Esophagus squamous epithelium (tissue), 5 donors: ENCODE results near the gene ELAPOR2. TPM values are rescaled to one million over a fixed set of nuclear protein-coding genes. Genes with fewer than 3 reads are reported as not detected.
A peak's percentile ranks its signal among the peaks of the same experiment; 100 is the strongest.
"Not testable (repeated sequence)": the region's sequence is repeated elsewhere in the genome, so short reads cannot be mapped to it uniquely, and the experiment has no call there.

Source experiments
- DNase-seq: peaks from one replicate; lab custom pipeline; 2025; lab: John Stamatoyannopoulos, UW
- H3K27ac ChIP-seq, 4 donors: fragments of 200-600 bp; sonication (generic); one replicate each; pipeline ENCODE4 v1.5.1; 2016 to 2019; ENCODE audit warnings: mild to moderate bottlenecking in 1 of 4
- H3K27me3 ChIP-seq, 4 donors: fragments of 200-600 bp; sonication (generic); 1 replicate in 3 of 4; 2 replicates in 1 of 4; pipeline versions ENCODE4 v1.5.1 to v1.6.0; 2017 to 2021; ENCODE audit warnings: antibody characterized with exemption in 1 of 4
- H3K36me3 ChIP-seq, 3 donors: fragments of 200-600 bp; sonication (generic); one replicate each; pipeline ENCODE4 v1.5.1; 2016 to 2019
- H3K4me1 ChIP-seq, 3 donors: fragments of 200-600 bp; sonication (generic); one replicate each; pipeline ENCODE4 v1.5.1; 2017 to 2019
- H3K4me3 ChIP-seq, 4 donors: fragments of 200-600 bp; sonication (generic); 1 replicate in 3 of 4; 2 replicates in 1 of 4; pipeline ENCODE4 v1.5.1; 2016 to 2019; ENCODE audit warnings: mild to moderate bottlenecking in 2 of 4, moderate library complexity in 1 of 4
- H3K9me3 ChIP-seq, 3 donors: fragments of 200-600 bp; sonication (generic); one replicate each; pipeline ENCODE4 v1.5.1; 2016 to 2019
- POLR2A ChIP-seq, 4 donors: fragments of 450-650 bp; IDR thresholded peaks; one replicate each; pipeline ENCODE4 v1.6.1; 2017; ENCODE audit warnings: antibody characterized with exemption in 4 of 4, mild to moderate bottlenecking in 4 of 4, moderate library complexity in 3 of 4
- WGBS, 2 donors: methylation state at CpG; one replicate each; pipeline ENCODE4 v1.1.5; 2018; 5-methylcytosine and 5-hydroxymethylcytosine counted together
- intact Hi-C: fragments of 100-400 bp; cut with DNase I; formaldehyde crosslinking; loops from one replicate; pipeline ENCODE4 v1.15.0; 2022
- total RNA-seq, 4 donors: library from RNA; depleted of rRNA; stranded (reverse); fragments of >200 nt; gene quantifications; one replicate each; pipeline ENCODE4 v1.1.0, GENCODE V29; 2016
- TF ChIP-seq, protein P1 (sequence below), 6 experiments: fragments of 450-650 bp in 4 of 6; fragments of 200-600 bp in 2 of 6; sonication (generic) in 2 of 6; IDR thresholded peaks; one replicate each; pipeline ENCODE4 v1.5.1; 2016 to 2019; ENCODE audit warnings: antibody characterized with exemption in 6 of 6, mild to moderate bottlenecking in 4 of 6, moderate library complexity in 4 of 6
- donor health status: DM: yes; HTN: yes; CAD: no.

Gene ELAPOR2
- total RNA-seq, 4 donors from 2014 or later, result 0.45 to 10.9 (median 3.3) TPM

DNA sequence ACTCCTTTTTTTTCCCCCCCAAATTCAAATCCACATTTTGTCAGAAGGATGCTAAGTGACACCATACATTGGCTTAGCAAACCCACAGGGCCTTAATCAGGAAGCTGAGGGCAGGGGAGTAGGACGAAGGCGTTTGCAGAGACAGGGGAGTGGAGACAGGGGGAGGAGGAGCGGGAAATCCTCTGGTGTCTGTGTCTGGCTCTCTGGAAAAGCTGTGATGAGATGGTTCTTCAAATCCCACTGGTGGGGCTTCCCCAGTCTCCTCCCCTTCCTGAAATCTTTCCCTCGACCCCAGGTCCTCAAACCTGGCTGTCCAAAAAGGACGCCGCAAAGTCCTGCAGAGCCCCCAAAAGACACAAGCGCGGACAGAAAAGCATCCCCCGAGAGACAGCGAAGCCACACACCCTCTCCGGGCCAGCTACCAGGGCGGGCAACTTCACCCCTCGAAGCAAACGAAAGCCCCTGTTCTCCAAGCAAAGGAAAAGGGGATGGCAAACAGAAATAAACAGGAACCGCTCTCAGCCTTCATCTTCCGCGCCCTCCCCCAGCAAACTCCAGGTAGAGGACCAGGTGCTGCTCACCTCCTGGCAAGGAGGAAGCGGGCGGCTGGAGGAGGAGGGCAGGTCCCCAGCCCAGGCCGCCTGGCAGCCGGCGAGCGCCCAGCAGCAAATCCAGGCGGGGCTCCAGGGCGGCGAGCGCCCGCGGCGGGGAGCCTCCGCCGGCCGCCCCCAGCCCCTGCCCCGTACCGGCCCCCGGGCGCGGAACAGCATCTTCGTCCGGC is 520 bp downstream of the ELAPOR2 start:
- no peaks in the 10 kb centered on the region for H3K9me3 ChIP-seq
- H3K27ac ChIP-seq, result peak overlapping the region in 3 of 4 donors; percentile 58 to 81 (median 78)
- no peak for DNase-seq
- H3K4me1 ChIP-seq, result peaks cover 6 to 18% (median 8%) of the 10 kb centered on the region in 3 donors
- TF ChIP-seq, protein P1, sequence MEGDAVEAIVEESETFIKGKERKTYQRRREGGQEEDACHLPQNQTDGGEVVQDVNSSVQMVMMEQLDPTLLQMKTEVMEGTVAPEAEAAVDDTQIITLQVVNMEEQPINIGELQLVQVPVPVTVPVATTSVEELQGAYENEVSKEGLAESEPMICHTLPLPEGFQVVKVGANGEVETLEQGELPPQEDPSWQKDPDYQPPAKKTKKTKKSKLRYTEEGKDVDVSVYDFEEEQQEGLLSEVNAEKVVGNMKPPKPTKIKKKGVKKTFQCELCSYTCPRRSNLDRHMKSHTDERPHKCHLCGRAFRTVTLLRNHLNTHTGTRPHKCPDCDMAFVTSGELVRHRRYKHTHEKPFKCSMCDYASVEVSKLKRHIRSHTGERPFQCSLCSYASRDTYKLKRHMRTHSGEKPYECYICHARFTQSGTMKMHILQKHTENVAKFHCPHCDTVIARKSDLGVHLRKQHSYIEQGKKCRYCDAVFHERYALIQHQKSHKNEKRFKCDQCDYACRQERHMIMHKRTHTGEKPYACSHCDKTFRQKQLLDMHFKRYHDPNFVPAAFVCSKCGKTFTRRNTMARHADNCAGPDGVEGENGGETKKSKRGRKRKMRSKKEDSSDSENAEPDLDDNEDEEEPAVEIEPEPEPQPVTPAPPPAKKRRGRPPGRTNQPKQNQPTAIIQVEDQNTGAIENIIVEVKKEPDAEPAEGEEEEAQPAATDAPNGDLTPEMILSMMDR (IDR thresholded peaks at IDR 0.05), result no peak
- TF ChIP-seq POLR2A (IDR thresholded peaks at IDR 0.05), result no peak
- H3K36me3 ChIP-seq, result no peaks in the 10 kb centered on the region
- 0 to 2% methylated on average over 6 to 8 of the region's 40 CpGs for WGBS, 2 donors
- H3K4me3 ChIP-seq, result peak overlapping the region; percentile 56 to 81 (median 60)
- peaks cover 0 to 13% (median 0%) of the 10 kb centered on the region in 4 donors for H3K27me3 ChIP-seq
- intact Hi-C loops, result no loop called here

DNA sequence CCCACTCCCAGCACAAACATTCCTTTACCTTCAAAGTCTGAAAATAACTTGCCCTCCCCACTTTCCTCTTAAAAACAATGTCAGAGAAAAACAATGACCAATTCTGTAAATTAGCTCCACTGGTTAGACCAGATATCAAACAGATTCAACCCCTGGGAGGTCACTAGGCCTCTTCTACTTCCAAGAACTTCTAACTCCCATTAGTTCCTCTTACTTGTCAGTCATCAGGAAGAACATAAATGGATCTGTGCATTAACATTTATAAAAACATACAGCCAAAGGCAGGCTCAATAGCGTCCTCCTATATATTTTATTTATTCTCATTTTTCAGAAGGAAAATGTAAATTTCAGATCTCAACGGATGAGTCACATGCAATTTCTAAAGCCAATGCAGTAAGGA is 2.2 kb downstream of the ELAPOR2 start:
- H3K27ac ChIP-seq, result no peak overlapping the region
- intact Hi-C loops, result no loop called here
- WGBS, 2 donors, result 87 to 98% methylated on average over 2 of the region's 2 CpGs

DNA sequence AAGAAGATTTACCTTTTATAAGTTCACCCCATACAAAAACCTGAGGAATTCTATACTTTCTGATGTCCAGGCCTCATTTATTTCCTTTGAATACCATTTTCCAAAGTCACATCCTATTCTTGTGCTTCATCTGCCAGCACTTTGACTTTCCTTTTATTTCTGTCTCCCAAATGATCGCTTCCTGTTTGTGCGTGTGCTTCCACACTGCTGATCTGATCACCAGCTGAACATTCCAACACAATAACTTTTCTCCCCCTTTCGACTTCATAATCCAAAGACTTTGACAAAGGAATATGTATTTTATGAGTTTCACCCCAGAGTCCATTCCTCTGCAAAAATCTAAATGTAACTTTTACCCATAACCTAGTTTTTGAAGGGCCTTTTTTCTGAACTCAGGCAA is 3.1 kb downstream of the ELAPOR2 start:
- H3K9me3 ChIP-seq, result no peaks in the 10 kb centered on the region
- peaks cover 0 to 13% (median 0%) of the 10 kb centered on the region in 4 donors for H3K27me3 ChIP-seq
- TF ChIP-seq, protein P1 (IDR thresholded peaks at IDR 0.05), result no peak
- TF ChIP-seq POLR2A (IDR thresholded peaks at IDR 0.05), result no peak
- H3K4me3 ChIP-seq, result no peak overlapping the region
- intact Hi-C loops, result no loop called here
- H3K4me1 ChIP-seq, result peaks cover 6 to 18% (median 8%) of the 10 kb centered on the region in 3 donors
- H3K36me3 ChIP-seq, result no peaks in the 10 kb centered on the region
- no peak overlapping the region for H3K27ac ChIP-seq
- DNase-seq, result no peak
- 77 to 93% methylated on average over 3 of the region's 3 CpGs for WGBS, 2 donors

More for the DNA sequence above, 2.2 kb downstream of the ELAPOR2 start:
- TF ChIP-seq, protein P1 (IDR thresholded peaks at IDR 0.05), result no peak
- no peak for TF ChIP-seq POLR2A (IDR thresholded peaks at IDR 0.05)
- H3K9me3 ChIP-seq, result no peaks in the 10 kb centered on the region
- no peaks in the 10 kb centered on the region for H3K36me3 ChIP-seq
- H3K27me3 ChIP-seq, result peaks cover 0 to 13% (median 0%) of the 10 kb centered on the region in 4 donors
- H3K4me3 ChIP-seq, result no peak overlapping the region
- no peak for DNase-seq
- H3K4me1 ChIP-seq, result peaks cover 6 to 18% (median 8%) of the 10 kb centered on the region in 3 donors

DNA sequence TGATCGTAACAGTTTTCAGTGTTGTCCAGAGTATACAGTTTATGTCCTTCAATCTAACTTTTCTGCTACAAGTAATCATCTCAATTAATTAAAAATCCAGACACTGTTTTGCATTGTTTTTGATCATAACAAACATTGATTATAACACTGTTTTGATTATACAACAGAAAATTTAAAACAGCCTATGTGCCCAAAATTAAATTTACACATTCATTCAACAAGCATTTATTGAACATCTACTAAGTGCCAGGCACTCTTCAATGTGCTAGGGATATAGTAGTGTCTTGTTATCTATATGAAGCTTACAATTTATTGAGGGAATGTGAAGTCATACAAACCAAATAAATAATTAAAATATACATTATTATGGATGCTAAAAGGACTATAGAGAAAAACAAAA is 10.6 kb downstream of the ELAPOR2 start:
- no peaks in the 10 kb centered on the region for H3K36me3 ChIP-seq
- DNase-seq, result no peak
- intact Hi-C loops, result no loop called here
- no peaks in the 10 kb centered on the region for H3K27me3 ChIP-seq
- no peak overlapping the region for H3K4me3 ChIP-seq
- H3K27ac ChIP-seq, result no peak overlapping the region
- no peaks in the 10 kb centered on the region for H3K9me3 ChIP-seq
- TF ChIP-seq, protein P1 (IDR thresholded peaks at IDR 0.05), result no peak
- TF ChIP-seq POLR2A (IDR thresholded peaks at IDR 0.05), result no peak
- WGBS, 2 donors, result 94% methylated on average over 1 of the region's 1 CpG
- no peaks in the 10 kb centered on the region for H3K4me1 ChIP-seq

DNA sequence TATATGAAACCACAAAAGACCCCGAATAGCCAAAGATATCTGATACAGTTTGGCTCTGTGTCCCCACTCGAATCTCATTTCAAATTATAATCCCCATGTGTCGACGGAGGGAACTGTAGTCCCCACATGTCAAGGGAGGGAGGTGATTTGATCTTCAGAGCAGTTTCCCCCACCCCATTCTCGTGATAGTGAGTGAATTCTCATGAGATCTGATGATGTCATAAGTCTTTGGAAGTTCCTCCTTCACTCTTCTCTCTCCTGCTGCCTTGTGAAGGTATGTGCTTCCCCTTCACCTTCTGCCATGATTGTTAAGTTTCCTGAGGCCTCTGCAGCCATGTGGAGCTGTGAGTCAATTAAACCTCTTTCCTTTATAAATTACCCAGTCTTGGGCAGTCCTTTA is 13.0 kb downstream of the ELAPOR2 start:
- WGBS, 2 donors, result 75 to 79% methylated on average over 5 of the region's 5 CpGs
- DNase-seq, result no peak
- intact Hi-C loops, result no loop called here

DNA sequence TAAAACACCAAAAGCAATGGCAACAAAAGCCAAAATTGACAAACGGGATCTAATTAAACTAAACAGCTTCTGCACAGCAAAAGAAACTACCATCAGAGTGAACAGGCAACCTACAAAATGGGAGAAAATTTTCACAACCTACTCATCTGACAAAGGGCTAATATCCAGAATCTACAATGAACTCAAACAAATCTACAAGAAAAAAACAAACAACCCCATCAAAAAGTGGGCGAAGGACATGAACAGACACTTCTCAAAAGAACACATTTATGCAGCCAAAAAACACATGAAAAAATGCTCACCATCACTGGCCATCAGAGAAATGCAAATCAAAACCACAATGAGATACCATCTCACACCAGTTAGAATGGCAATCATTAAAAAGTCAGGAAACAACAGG is 14.7 kb downstream of the ELAPOR2 start:
- H3K4me1 ChIP-seq, H3K27ac ChIP-seq, H3K36me3 ChIP-seq, H3K4me3 ChIP-seq, intact Hi-C loops, H3K27me3 ChIP-seq, H3K9me3 ChIP-seq, DNase-seq: not testable (repeated sequence)
- no CpG with 5 or more reads among the region's 2 CpGs for WGBS, 2 donors

More for the DNA sequence above, 13.0 kb downstream of the ELAPOR2 start:
- no peaks in the 10 kb centered on the region for H3K4me1 ChIP-seq
- no peak for TF ChIP-seq POLR2A (IDR thresholded peaks at IDR 0.05)
- TF ChIP-seq, protein P1 (IDR thresholded peaks at IDR 0.05), result no peak
- H3K27ac ChIP-seq, result no peak overlapping the region
- H3K4me3 ChIP-seq, result no peak overlapping the region
- H3K27me3 ChIP-seq, result no peaks in the 10 kb centered on the region
- no peaks in the 10 kb centered on the region for H3K9me3 ChIP-seq
- no peaks in the 10 kb centered on the region for H3K36me3 ChIP-seq

DNA sequence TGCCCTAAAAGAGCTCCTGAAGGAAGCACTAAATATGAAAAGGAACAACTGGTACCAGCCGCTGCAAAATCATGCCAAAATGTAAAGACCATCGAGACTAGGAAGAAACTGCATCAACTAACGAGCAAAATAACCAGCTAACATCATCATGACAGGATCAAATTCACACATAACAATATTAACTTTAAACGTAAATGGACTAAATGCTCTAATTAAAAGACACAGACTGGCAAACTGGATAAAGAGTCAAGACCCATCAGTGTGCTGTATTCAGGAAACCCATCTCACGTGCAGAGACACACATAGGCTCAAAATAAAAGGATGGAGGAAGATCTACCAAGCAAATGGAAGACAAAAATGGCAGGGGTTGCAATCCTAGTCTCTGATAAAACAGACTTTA is 17.9 kb downstream of the ELAPOR2 start:
- H3K36me3 ChIP-seq, H3K27ac ChIP-seq, intact Hi-C loops, DNase-seq, H3K27me3 ChIP-seq, H3K4me3 ChIP-seq, H3K4me1 ChIP-seq, H3K9me3 ChIP-seq: not testable (repeated sequence)
- WGBS, 2 donors, result 70 to 91% methylated on average over 4 of the region's 5 CpGs
